Trophoblast cell (in vitro differentiated cells and primary cell): Measurements from ENCODE around the gene CDKN1B.

Experiments used
- DNase-seq, 2 donors: peaks; one replicate each; pipeline ENCODE4 v3.0.0-alpha.2; 2016
- H2AFZ ChIP-seq: 2 replicates; pipeline ENCODE4 v1.6.1; 2013; ENCODE audit warnings: low read length, moderate library complexity, mild to moderate bottlenecking; ENCODE audit not compliant: insufficient read depth, poor library complexity
- H2AK5ac ChIP-seq: 2 replicates; pipeline ENCODE4 v1.6.1; 2013; ENCODE audit warnings: mild to moderate bottlenecking, low read length
- H2BK120ac ChIP-seq: 2 replicates; pipeline ENCODE4 v1.6.1; 2013; ENCODE audit warnings: low read length, mild to moderate bottlenecking, moderate library complexity; ENCODE audit not compliant: insufficient read depth, poor library complexity
- H2BK12ac ChIP-seq: 2 replicates; pipeline ENCODE4 v1.6.1; 2013; ENCODE audit warnings: mild to moderate bottlenecking, low read length, moderate library complexity
- H2BK5ac ChIP-seq: 2 replicates; pipeline ENCODE4 v1.6.1; 2013; ENCODE audit warnings: low read length, low read depth, moderate library complexity, mild to moderate bottlenecking; ENCODE audit not compliant: poor library complexity
- H3K14ac ChIP-seq: 2 replicates; pipeline ENCODE4 v1.6.1; 2013; ENCODE audit warnings: mild to moderate bottlenecking, low read length
- H3K18ac ChIP-seq: 2 replicates; pipeline ENCODE4 v1.6.1; 2013; ENCODE audit warnings: mild to moderate bottlenecking, low read length
- H3K23ac ChIP-seq: 2 replicates; pipeline ENCODE4 v1.6.1; 2013; ENCODE audit warnings: low read length
- H3K27ac ChIP-seq: 2 replicates; pipeline ENCODE4 v1.5.1; 2013; ENCODE audit warnings: low read depth, mild to moderate bottlenecking, inconsistent platforms, low read length, moderate library complexity
- H3K27me3 ChIP-seq: 2 replicates; pipeline ENCODE4 v1.6.1; 2013; ENCODE audit warnings: inconsistent platforms, mild to moderate bottlenecking, low read length, moderate library complexity; ENCODE audit not compliant: insufficient read depth
- H3K36me3 ChIP-seq, 2 experiments: 1 replicate in 1 of 2; 2 replicates in 1 of 2; pipeline ENCODE4 v1.6.1; 2013; ENCODE audit warnings: low read length in 2 of 2, mild to moderate bottlenecking in 2 of 2, moderate library complexity in 1 of 2; ENCODE audit not compliant: insufficient read depth in 2 of 2, control insufficient read depth in 1 of 2
- H3K4ac ChIP-seq: 2 replicates; pipeline ENCODE4 v1.6.1; 2013; ENCODE audit warnings: low read depth, mild to moderate bottlenecking, low read length, moderate library complexity
- H3K4me1 ChIP-seq, 2 experiments: 1 replicate in 1 of 2; 2 replicates in 1 of 2; pipeline ENCODE4 v1.6.1; 2013; ENCODE audit warnings: low read length in 2 of 2, mild to moderate bottlenecking in 2 of 2, moderate library complexity in 1 of 2; ENCODE audit not compliant: insufficient read depth in 2 of 2, control insufficient read depth in 1 of 2
- H3K4me2 ChIP-seq: 2 replicates; pipeline ENCODE4 v1.6.1; 2013; ENCODE audit warnings: inconsistent platforms, mild to moderate bottlenecking, low read length, moderate library complexity
- H3K4me3 ChIP-seq: 2 replicates; pipeline ENCODE4 v1.5.1; 2013; ENCODE audit warnings: mild to moderate bottlenecking, low read depth, low read length, inconsistent platforms
- H3K79me1 ChIP-seq: one replicate; pipeline ENCODE4 v1.6.1; 2013; ENCODE audit warnings: low read length
- H3K79me2 ChIP-seq: 2 replicates; pipeline ENCODE4 v1.6.1; 2013; ENCODE audit warnings: low read length, mild to moderate bottlenecking; ENCODE audit not compliant: control insufficient read depth, insufficient read depth, poor library complexity
- H3K9ac ChIP-seq: 2 replicates; pipeline ENCODE4 v1.6.1; 2013; ENCODE audit warnings: mild to moderate bottlenecking, low read length
- H3K9me3 ChIP-seq: 2 replicates; pipeline ENCODE4 v1.6.1; 2013; ENCODE audit warnings: low read depth, mild to moderate bottlenecking, control low read depth, inconsistent platforms, low read length; ENCODE audit not compliant: insufficient read depth
- H4K12ac ChIP-seq: 2 replicates; pipeline ENCODE4 v1.6.1; 2013; ENCODE audit warnings: low read depth, mild to moderate bottlenecking, low read length, moderate library complexity
- H4K8ac ChIP-seq: 2 replicates; pipeline ENCODE4 v1.6.1; 2013; ENCODE audit warnings: low read depth, mild to moderate bottlenecking, low read length, moderate library complexity
- H4K91ac ChIP-seq: one replicate; pipeline ENCODE4 v1.6.1; 2013; ENCODE audit warnings: low read depth, mild to moderate bottlenecking, low read length, moderate library complexity
- WGBS: extraction: QIAGEN DNeasy Blood & Tissue Kit; methylation state at CpG from one replicate; pipeline ENCODE4 v1.1.7; 2013; ENCODE audit warnings: missing lambda C conversion rate; ENCODE audit not compliant: insufficient read length, insufficient coverage; ENCODE audit errors: extremely low coverage; 5-methylcytosine and 5-hydroxymethylcytosine counted together

CDKN1B gene

GRCh38 chr12:12701457-12701856, 15.7 kb upstream of the CDKN1B start:
- no peak overlapping the region for H2BK5ac ChIP-seq
- H3K23ac ChIP-seq = no peak overlapping the region
- no peaks in the 10 kb centered on the region for H3K79me1 ChIP-seq
- peak in 1 of 2 donors; percentile 51 for DNase-seq
- H3K4me3 ChIP-seq = no peak overlapping the region
- no peak overlapping the region for H3K4me2 ChIP-seq
- no peak overlapping the region for H3K14ac ChIP-seq
- no peak overlapping the region for H4K8ac ChIP-seq
- no peak overlapping the region for H4K91ac ChIP-seq
- no peaks in the 10 kb centered on the region for H3K4me1 ChIP-seq
- no peak overlapping the region for H4K12ac ChIP-seq
- H2AFZ ChIP-seq = no peak overlapping the region
- no peak overlapping the region for H3K18ac ChIP-seq
- H3K4ac ChIP-seq = no peak overlapping the region
- H2AK5ac ChIP-seq = no peak overlapping the region
- H3K9ac ChIP-seq = no peak overlapping the region
- H3K36me3 ChIP-seq = no peaks in the 10 kb centered on the region
- no peak overlapping the region for H3K27ac ChIP-seq
- H2BK120ac ChIP-seq = no peak overlapping the region
- no peaks in the 10 kb centered on the region for H3K79me2 ChIP-seq
- no peaks in the 10 kb centered on the region for H3K27me3 ChIP-seq
- no peak overlapping the region for H2BK12ac ChIP-seq
- H3K9me3 ChIP-seq = no peaks in the 10 kb centered on the region
- no CpG with 5 or more reads among the region's 3 CpGs for WGBS

GRCh38 chr12:12704593-12705230, 12.5 kb upstream of the CDKN1B start:
- no peak overlapping the region for H2BK120ac ChIP-seq
- H3K4me2 ChIP-seq = no peak overlapping the region
- H3K23ac ChIP-seq = no peak overlapping the region
- no peaks in the 10 kb centered on the region for H3K9me3 ChIP-seq
- no peak overlapping the region for H4K8ac ChIP-seq
- no peak overlapping the region for H4K12ac ChIP-seq
- no peak overlapping the region for H3K4me3 ChIP-seq
- no peaks in the 10 kb centered on the region for H3K79me2 ChIP-seq
- peaks cover 2 to 3% of the 10 kb centered on the region in 2 experiments for H3K4me1 ChIP-seq
- peak; percentile 68 to 88 for DNase-seq
- no peak overlapping the region for H2BK5ac ChIP-seq
- H3K36me3 ChIP-seq = no peaks in the 10 kb centered on the region
- H3K27ac ChIP-seq = no peak overlapping the region
- H3K4ac ChIP-seq = no peak overlapping the region
- H2AFZ ChIP-seq = no peak overlapping the region
- no peaks in the 10 kb centered on the region for H3K27me3 ChIP-seq
- H3K9ac ChIP-seq = no peak overlapping the region
- H2AK5ac ChIP-seq = no peak overlapping the region
- no peaks in the 10 kb centered on the region for H3K79me1 ChIP-seq
- H2BK12ac ChIP-seq = no peak overlapping the region
- WGBS = no CpG with 5 or more reads among the region's 7 CpGs
- H3K14ac ChIP-seq = no peak overlapping the region
- H3K18ac ChIP-seq = no peak overlapping the region
- H4K91ac ChIP-seq = no peak overlapping the region

- H2AFZ ChIP-seq = no peak overlapping the region
- no peak overlapping the region for H2AK5ac ChIP-seq
- H3K36me3 ChIP-seq = no peaks in the 10 kb centered on the region
- WGBS = no CpG with 5 or more reads among the region's 1 CpG
- peaks cover 2 to 3% of the 10 kb centered on the region in 2 experiments for H3K4me1 ChIP-seq
- H3K9me3 ChIP-seq = no peaks in the 10 kb centered on the region
- no peak overlapping the region for H4K8ac ChIP-seq
- no peak overlapping the region for H3K4me3 ChIP-seq
- H3K79me2 ChIP-seq = no peaks in the 10 kb centered on the region
- peak; percentile 46 to 94 for DNase-seq
- H2BK12ac ChIP-seq = no peak overlapping the region
- H2BK120ac ChIP-seq = no peak overlapping the region
- no peak overlapping the region for H3K23ac ChIP-seq
- no peaks in the 10 kb centered on the region for H3K27me3 ChIP-seq
- no peak overlapping the region for H3K14ac ChIP-seq
- no peak overlapping the region for H3K18ac ChIP-seq
- H3K4me2 ChIP-seq = no peak overlapping the region
- no peak overlapping the region for H4K91ac ChIP-seq
- H2BK5ac ChIP-seq = no peak overlapping the region
- H3K4ac ChIP-seq = no peak overlapping the region
- H3K79me1 ChIP-seq = no peaks in the 10 kb centered on the region
- no peak overlapping the region for H4K12ac ChIP-seq
- H3K9ac ChIP-seq = no peak overlapping the region
- no peak overlapping the region for H3K27ac ChIP-seq
Measured at GRCh38 chr12:12705838-12706520, 11.2 kb upstream of the CDKN1B start.

GRCh38 chr12:12713932-12714275, 3.3 kb upstream of the CDKN1B start:
- H3K23ac ChIP-seq = no peak overlapping the region
- no peak overlapping the region for H2AK5ac ChIP-seq
- no peaks in the 10 kb centered on the region for H3K27me3 ChIP-seq
- no peak overlapping the region for H3K4me3 ChIP-seq
- H2BK120ac ChIP-seq = no peak overlapping the region
- no peak overlapping the region for H3K27ac ChIP-seq
- H4K12ac ChIP-seq = no peak overlapping the region
- no peak overlapping the region for H2BK12ac ChIP-seq
- no CpG with 5 or more reads among the region's 2 CpGs for WGBS
- no peak overlapping the region for H3K9ac ChIP-seq
- H3K9me3 ChIP-seq = no peaks in the 10 kb centered on the region
- peak overlapping the region; percentile 52 for H3K4me2 ChIP-seq
- H4K91ac ChIP-seq = no peak overlapping the region
- peaks cover 12% of the 10 kb centered on the region for H3K79me1 ChIP-seq
- H3K14ac ChIP-seq = no peak overlapping the region
- peaks cover 16% of the 10 kb centered on the region for H3K79me2 ChIP-seq
- no peak overlapping the region for H4K8ac ChIP-seq
- no peak overlapping the region for H3K18ac ChIP-seq
- DNase-seq = no peak
- H3K4ac ChIP-seq = no peak overlapping the region
- H3K4me1 ChIP-seq = peaks cover 2 to 3% of the 10 kb centered on the region in 2 experiments
- H2AFZ ChIP-seq = no peak overlapping the region
- H2BK5ac ChIP-seq = no peak overlapping the region
- no peaks in the 10 kb centered on the region for H3K36me3 ChIP-seq
